GM21423 (cell line): ENCODE measurements around the gene SNX11.

ENCODE experiments used
- ATAC-seq: cut with Tn5 transposase; IDR thresholded peaks from one replicate; pipeline ENCODE4 v1.9.1; 2021; ENCODE audit warnings: mild to moderate bottlenecking, moderate library complexity; ENCODE audit not compliant: unreplicated experiment

Gene SNX11

GRCh38 chr17:48128400-48128799 is 20.8 kb downstream of the SNX11 start:
- no peak for ATAC-seq

GRCh38 chr17:48129981-48130380 is 22.4 kb downstream of the SNX11 start:
- ATAC-seq = no peak

GRCh38 chr17:48131216-48131824 is 23.8 kb downstream of the SNX11 start:
- ATAC-seq = no peak

GRCh38 chr17:48132385-48132784 is 24.8 kb downstream of the SNX11 start:
- ATAC-seq = no peak

GRCh38 chr17:48134912-48135480 is 27.4 kb downstream of the SNX11 start:
- ATAC-seq = no peak

- ATAC-seq = no peak
Observed at GRCh38 chr17:48137656-48138055, 30.1 kb downstream of the SNX11 start.

- ATAC-seq = no peak
Observed at GRCh38 chr17:48139944-48140343, 32.4 kb downstream of the SNX11 start.

GRCh38 chr17:48143629-48144028 is 36.1 kb downstream of the SNX11 start:
- no peak for ATAC-seq

GRCh38 chr17:48144231-48144630 is 36.7 kb downstream of the SNX11 start:
- ATAC-seq = no peak

- ATAC-seq = no peak
Observed at GRCh38 chr17:48144976-48145798, 37.6 kb downstream of the SNX11 start.

GRCh38 chr17:48148029-48148770 is 40.6 kb downstream of the SNX11 start:
- ATAC-seq = no peak

GRCh38 chr17:48148854-48149786 is 41.6 kb downstream of the SNX11 start:
- no peak for ATAC-seq

- no peak for ATAC-seq
Observed at GRCh38 chr17:48149787-48150463, 42.4 kb downstream of the SNX11 start.

GRCh38 chr17:48150597-48151001 is 43.0 kb downstream of the SNX11 start:
- ATAC-seq = no peak

GRCh38 chr17:48151220-48151619 is 43.7 kb downstream of the SNX11 start:
- ATAC-seq = no peak

GRCh38 chr17:48152289-48152688 is 44.7 kb downstream of the SNX11 start:
- no peak for ATAC-seq

- ATAC-seq = no peak
Observed at GRCh38 chr17:48153691-48154358, 46.3 kb downstream of the SNX11 start.

- ATAC-seq = no peak
Observed at GRCh38 chr17:48155889-48156611, 48.5 kb downstream of the SNX11 start.

- ATAC-seq = no peak
Observed at GRCh38 chr17:48159232-48159631, 51.7 kb downstream of the SNX11 start.
